Hypothalamus (tissue), 51 donors: ENCODE measurements around the gene MCEE.
A peak's percentile ranks its signal among the peaks of the same experiment; 100 is the strongest.
"Not testable (repeated sequence)": the region's sequence is repeated elsewhere in the genome, so short reads cannot be mapped to it uniquely, and the experiment has no call there.

ENCODE experiments used
- DNase-seq, 51 donors: peaks; one replicate each; lab custom pipeline; 2025; lab: John Stamatoyannopoulos, UW

MCEE gene

GRCh38 chr2:71129114-71129901 lies 721 bp downstream of the MCEE start:
- peak in 1 of 51 donors; percentile 68 for DNase-seq

DNA sequence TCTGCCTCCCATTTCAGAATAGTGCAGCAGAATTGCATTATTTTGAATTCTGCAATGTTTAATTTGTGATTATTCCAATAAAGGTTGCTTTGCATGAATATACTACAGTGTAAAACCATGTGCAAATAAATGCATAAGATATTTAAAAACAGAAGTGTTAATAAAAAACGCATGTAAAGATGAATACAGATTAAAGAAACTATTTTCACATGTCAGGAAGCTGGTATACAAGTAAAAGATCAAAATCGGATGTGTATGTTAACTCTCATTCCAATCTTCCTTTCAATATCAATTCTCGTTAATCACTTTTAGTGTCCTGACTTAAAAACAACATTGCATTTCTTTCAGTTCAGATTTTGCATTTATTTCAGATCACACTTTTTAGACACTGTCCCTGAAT lies 3.1 kb downstream of the MCEE start:
- no peak for DNase-seq

DNA sequence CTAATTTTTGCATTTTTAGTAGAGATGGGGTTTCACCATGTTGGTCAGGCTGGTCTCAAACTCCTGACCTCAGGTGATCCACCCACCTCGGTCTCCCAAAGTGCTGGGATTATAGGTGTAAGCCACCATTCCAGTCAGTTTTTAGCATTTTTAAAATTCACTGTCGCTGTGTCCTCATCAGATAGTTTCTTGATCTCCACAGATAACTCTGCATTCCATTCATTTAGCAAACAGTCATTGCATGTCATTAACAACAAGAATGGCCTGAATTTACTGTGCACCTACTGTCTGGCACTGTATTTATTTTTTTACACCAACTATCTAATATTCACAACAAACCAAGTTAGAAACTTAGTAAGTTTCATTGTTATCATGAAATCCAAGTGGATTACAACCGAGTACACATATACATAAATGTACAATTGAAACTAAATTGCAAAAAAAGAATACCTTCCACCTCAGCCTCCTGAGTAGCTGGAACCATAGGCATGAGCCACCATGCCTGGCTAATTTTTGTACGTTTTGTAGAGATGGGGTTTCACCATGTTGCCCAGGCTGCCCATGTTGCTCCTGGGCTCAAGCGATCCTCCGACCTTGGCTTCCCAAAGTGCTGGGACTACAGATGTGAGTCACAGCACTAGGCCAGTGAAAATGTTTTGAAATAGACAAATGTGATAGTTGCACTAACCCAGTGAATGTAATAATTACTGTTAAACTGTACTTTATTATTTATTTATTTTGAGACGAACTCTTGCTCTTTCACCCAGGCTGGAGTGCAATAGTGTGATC lies 4.3 kb downstream of the MCEE start:
- DNase-seq: no peak

DNA sequence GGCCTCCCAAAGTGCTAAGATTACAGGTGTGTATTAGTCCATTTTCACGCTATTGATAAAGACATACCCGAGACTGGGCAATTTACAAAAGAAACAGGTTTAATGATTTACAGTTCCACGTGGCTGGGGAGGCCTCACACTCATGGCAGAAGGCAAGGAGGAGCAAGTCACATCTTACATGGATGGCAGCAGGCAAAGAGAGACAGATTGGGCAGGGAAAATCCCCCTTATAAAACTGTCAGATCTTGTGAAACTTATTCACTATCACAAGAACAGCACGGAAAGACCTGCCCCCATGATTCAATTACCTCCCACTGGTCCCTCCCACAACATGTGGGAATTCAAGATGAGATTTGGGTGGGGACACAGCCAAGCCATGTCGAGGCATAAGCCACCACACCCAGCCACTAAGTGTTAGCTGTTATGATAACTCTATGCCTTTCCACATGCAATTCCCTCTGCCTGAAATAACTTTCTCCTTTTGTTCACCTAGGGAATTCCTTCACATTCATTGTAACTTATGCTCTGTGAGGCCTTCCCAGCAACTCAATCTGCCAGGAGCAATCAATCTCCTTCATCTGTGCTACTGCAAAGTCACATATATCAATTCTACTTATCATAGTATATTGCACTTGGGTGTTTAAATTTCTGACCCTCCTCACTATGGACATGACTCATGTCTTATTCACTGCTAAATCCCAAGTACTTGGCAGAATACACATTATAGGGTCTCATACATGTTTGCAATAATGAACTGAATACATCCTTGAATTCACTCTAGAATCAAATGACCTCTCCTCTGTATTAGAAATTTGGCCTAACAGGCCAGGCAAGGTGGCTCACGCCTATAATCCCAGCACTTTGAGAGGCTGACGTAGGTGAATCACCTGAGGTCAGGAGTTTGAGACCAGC lies 7.4 kb downstream of the MCEE start:
- no peak for DNase-seq

DNA sequence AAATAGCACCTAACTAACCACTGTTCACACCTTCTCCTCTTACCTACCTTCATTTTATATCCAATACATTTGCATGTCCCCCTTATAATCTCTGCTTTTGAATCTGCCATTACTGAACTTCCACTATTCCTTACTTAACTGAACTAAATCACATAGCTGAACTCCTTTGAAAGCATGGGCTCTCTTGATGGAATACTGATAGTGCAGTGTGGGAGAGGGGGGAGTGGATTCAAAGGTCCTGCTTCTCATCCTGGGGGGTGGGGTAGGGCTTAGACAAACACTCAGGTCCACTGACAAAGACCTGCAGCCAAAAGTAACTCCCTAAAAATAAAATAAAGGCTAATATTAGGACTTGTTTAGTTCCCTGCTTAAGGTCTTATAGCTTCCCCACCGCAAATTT lies 8.6 kb downstream of the MCEE start:
- DNase-seq: no peak

DNA sequence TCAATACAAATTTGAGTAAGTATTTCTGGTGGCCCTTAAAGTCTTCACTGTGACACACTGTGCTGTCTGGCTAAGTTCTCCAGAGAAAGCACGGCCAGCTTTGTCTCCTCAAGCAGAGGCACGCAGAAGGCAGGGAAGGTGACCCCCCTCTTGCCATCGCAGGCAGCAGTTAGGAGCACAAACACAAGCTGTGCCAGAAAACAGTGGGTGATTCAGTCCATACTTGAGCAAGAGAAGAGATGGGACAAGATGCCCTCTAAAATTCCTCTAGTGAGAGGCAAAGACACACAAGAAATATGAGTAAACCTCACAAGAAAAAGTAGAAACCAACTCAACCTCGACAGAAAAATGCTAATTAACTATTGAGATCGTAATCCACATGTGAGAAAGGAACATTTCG lies 9.8 kb downstream of the MCEE start:
- no peak for DNase-seq

- DNase-seq: no peak
Measured at GRCh38 chr2:71117063-71117462, 13.0 kb downstream of the MCEE start.

DNA sequence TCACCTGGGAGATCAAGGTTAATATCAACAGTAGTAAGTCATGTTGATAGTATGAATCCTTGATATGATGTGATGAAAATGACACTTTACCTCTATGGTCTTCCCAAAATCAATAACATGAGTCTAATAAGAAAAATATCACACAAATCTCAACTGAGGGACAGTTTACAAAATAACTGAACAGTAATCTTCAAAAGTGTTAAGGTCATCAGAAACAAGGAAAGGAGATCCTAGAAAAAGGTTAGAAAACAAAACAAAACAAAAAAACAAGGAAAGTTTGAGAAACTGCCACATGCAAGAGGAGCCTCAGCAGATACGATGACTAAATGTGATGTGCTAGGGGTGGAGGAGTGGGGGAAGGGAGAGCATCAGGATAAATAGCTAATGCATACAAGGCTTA lies 16.2 kb downstream of the MCEE start:
- no peak for DNase-seq

DNA sequence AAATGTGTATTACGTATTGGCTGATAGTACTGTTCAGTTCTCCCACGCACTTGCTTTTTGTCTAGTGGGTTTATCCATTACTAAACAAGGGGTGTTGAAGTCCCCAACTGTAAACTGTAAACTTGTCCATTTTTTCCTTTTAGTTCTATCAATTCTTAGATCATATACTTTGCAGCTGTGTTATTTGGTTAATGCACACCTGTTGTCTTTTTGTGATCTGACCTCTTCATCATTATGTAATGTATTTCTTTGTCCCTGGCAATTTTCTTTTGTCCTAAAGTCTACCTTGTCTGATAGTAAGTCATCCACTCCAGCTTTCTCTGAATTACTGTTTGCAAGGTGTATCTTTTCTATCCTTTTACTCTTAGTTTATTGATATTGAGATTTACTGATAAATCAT lies 21.9 kb downstream of the MCEE start:
- DNase-seq: no peak

GRCh38 chr2:71106463-71106862 lies 23.6 kb downstream of the MCEE start:
- DNase-seq: not testable (repeated sequence)

GRCh38 chr2:71103809-71104208 lies 26.2 kb downstream of the MCEE start:
- DNase-seq: no peak

DNA sequence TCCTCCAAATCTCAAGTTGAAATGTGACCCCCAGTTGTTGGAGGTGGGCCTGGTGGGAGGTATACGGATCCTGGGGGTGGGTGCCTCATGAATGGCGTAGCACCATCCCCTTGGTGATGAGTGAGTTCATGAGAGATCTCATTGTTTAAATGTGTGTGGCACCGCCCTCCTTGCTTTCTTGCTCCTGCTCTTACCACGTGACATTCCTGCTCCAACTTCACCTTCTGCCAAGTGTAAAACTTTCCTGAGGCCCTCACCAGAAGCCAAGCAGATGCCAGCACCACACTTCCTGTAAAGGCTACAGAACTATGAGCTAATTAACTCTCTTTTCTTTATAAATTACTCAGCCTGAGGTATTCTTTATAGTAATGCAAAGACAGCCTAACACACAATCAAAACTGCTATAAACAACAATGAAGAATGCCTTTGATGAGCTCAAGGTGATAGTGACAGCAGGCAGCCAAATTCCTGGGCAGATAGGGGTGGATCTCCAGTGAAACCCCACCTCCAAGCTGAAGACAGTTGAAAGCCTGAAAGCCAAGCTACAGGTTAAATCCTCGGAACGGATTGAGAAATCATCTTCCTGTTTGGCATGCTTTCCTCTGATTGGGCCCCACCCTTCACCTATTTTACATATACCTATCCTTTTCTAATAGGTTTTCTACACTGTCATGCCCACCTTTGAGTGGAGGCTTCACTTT lies 26.9 kb downstream of the MCEE start:
- no peak for DNase-seq

- no peak for DNase-seq
Measured at GRCh38 chr2:71101656-71102055, 28.4 kb downstream of the MCEE start.

DNA sequence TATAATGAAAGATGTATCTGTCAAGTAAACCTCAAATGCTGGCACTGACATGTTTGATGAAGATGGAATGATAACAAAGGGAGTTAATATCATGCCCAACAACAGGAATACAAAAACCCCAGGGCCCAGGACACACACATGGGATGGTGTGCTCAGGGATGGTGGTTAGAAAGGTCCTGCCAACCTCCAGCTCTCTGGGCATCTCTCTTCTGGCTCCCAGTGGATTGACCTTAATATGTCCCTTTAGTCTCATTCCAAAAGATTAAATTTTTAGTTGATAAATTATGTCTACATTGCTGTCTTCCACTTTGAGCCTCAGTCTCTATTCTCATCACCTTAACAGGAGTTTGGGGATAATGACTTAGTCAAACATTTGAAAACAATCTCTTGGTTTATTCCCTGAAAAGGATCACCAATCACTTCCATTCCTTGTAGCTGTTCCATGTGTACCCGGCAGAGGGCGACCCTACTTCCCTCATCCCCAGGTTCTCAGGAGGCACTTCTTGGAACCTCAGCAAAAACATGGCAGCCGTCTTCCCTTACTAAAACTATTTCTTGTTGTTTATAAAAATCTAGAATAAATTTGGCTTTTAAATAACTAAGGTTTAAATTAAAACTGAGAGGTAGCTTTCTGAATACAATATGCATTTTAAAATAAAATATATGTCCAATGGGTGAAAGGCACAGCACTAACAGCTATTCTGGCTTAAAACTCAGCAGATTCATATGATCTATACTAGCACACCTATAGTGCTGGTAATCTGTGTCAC lies 29.6 kb downstream of the MCEE start:
- peak in 14 of 51 donors; percentile 4 to 42 (median 14) for DNase-seq

- DNase-seq: not testable (repeated sequence)
Measured at GRCh38 chr2:71092491-71093260, 37.4 kb downstream of the MCEE start.

DNA sequence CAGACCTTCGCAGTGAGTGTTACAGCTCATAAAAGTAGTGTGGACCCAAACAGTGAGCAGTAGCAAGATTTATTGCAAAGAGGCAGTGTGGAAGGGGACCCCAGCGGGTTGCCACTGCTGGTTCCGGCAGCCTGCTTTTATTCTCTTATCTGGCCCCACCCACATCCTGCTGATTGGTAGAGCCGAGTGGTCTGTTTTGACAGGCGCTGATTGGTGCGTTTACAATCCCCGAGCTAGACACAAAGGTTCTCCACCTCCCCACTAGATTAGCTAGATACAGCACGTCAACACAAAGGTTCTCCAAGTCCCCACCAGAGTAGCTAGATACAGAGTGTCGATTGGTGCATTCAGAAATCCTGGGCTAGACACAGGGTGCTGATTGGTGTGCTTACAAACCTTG lies 38.2 kb downstream of the MCEE start:
- not testable (repeated sequence) for DNase-seq

DNA sequence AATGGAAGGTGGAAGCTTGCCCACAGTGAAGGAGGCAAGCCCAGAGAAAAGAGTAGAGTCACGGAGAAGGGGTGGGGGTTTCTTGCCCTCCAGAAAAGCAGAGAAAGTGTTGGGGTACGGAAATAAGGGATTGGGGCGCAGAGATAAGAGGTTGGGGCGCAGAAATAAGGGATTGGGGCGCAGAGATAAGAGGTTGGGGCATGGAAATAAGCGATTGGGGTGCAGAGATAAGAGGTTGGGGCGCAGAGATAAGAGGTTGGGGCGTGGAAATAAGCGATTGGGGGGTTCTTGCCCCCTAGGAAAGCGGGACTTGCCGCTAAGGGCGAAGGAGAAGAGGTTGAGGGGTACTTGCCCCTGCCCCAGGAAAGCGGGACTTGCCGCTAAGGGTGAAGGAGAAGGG lies 40.6 kb downstream of the MCEE start:
- not testable (repeated sequence) for DNase-seq

DNA sequence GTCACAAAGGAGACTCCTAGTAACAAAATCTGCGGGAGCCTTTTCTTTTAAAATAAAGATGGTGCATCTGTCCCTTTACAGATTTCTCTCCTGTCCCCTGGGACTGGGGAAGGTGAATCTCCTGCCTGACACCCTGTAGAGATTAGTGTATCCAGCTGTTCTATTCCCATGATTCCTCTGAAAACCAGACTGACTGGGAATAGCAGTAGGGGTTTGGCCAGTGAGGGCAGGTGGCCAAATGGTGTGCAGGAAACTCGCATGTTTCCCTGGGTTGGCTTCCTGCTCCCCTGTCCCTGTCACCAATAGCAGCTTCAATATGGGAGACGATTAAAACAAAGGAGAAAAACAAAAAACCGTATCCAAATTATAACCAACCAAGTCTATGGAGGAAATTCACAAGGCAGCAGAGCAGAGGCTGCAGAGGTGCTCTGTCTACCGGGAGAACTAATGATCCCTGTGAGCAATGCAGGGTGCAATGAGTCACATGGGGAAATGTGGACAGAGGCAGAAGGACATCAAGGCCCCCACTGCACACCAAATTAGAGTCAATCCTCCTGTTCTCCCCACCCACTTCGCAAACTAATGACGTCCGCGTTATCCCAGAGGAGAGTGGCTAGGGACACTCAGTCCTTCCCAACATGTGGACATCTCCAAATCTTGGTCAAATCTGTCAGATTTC lies 44.6 kb downstream of the MCEE start:
- not testable (repeated sequence) for DNase-seq
